ENCODE data around the gene TBC1D5.

The TBC1D5 gene

DNA sequence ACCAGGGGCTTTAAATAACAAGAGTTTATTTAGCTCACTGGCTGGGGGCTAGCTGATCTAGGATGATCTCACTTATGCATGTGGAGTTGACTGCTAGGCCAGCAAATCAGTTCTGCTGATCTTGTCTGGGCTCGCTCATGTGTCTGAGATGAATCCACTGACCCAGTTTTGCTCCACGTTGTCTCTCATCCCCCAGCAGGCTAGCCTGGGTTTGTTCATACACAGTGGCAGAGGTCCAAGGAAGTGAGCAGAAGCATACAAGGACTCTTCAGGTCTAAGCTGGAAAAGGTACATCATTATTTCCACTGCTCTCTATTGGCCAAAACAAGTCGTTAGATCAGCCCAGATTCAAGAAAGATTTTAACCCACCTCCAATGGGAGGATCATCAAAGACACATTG, 619.7 kb downstream of the TBC1D5 start:
- DNase-seq = no peak

DNA sequence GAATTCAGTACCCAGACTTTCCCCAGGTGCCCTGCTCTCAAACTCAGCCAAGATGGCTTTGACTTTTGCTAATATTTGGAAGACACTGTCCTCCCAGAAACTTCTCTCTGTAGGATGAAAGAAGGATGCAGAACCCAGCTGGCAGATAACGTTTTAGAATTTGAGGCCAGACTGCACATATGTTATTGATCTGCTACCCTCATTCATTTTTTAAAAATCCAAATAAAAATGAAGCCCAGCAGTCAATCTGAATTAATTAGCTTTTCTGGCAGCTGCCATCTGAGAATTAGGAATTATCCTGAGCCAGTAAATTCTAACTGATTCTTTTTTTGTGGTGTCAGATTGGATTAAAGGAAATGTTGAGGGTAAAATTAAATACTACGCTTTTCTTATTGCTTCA, 621.1 kb downstream of the TBC1D5 start:
- DNase-seq = no peak

DNA sequence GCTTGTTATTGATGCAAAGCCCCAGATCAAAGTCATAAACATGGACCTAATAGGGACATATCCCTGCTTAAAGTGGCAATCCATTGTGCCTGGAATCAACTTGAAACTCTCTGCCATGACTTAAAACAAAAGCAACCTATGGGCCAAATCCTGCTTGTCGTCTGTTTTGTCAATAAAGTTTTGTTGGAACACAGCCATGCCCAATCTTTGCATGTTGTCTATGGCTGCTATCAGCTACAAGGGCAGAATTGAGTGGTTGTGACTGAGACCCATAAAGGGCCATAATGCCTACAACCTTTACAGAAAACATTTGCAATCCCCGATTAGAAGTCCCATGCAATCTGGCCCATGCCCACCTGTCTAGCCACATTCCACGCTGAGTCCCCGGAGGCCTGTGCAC, 622.3 kb downstream of the TBC1D5 start:
- DNase-seq = no peak

DNA sequence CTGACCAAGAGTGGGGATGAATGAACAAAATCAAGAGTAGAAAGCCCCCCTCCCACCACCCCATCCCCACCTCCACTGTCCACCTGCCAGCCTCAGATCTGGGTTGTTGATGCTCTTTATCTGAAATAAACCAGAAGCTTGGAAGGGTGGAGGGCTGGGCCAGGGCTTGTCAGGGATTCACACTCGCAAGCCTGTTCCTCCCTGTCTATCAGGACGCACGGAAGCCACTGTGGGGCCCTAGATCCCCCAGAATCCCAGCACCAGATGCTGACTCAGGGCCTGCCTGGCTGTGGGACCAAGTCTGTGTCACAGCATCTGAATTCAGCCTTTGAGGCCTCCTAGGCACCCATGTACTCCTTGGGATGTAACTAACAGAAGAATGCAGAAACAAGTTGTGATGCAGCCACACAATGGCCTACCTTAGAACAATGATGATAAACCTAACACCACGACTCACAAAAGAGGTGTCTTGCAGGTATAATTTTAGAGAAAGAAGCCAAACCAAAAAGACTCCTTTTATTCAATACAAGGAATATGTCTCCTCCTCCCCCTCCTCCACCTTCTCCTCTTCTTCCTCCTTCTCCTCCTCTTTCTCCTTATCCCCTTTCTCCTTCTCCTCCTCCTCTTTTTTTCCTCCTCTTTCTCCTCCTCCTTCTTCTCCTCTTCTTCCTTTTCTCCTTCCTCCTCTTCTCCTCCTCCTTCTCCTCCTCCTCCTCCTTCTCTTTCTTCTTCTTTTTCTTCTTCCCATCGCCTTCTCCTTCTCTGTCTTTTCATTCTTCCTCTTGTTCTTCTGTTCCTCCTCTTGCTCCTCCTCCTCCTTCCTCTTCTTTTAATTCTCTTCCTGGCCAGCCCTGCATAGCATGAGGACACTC, 623.0 kb downstream of the TBC1D5 start:
- DNase-seq = no peak

DNA sequence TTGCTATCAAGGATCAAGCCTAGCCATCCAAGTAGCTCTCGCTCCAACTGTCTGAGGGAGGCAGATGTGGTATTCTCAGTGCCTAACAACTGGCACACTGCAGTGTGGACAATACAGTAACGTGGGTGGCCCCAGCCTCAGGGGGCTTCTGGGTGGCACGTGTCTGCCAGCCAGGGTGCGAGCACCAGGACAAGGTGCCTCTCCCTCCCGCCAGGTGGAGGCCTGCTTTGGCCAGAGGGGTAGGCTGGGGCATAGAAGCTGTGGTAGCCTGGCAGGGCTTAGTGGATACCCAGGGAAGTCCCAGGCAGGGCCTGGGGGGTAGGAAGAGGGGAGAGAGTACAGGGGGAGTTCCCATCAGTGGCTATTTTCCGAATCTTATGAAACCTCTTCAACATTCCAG, 623.7 kb downstream of the TBC1D5 start:
- DNase-seq = no peak

DNA sequence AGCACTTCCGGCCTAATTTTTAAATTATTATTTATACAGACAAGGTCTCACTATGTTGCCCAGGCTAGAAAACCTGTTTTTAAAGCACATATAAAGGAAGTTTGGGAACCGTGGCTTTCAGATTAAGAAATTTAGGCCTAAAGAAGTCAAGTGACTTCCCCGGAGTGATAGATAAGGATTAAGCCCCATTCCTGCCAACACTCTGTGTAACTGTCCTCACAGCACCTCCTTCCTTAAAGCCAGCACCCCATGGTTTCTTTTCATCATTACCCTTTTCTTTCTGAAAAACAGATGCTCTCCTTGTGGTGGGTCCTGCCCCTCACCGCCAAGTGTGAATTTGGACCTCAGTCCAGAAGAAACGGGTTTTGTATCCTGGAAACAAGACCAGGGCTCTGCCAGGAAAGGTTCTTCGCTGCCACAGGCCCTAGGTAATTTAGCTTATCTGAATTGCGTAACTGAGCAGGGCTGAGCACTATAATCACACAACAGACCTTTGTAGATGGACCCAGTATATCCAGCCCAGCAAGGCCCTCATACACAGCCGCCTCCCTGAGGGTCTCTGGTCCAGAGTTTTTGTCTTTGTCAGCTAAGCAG, 626.3 kb downstream of the TBC1D5 start:
- no peak for DNase-seq

DNA sequence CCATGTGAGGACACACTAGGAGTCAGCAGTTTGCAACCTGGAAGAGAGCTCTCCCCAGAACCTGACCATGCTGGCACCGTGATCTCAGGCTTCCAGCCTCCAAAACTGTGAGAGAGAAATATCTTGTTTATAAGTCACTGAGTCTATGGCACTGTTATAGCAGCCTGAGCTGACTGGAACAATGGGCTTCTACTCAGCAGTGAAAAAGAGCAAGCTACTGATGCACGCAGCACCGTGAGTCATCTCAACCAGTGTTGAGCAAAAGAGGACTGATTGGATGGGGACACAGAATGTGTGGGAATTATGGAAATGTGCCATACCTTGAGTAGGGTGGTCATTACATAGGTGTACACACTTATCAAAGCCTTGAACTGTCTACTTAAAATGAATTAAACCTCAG, 627.2 kb downstream of the TBC1D5 start:
- DNase-seq = no peak

DNA sequence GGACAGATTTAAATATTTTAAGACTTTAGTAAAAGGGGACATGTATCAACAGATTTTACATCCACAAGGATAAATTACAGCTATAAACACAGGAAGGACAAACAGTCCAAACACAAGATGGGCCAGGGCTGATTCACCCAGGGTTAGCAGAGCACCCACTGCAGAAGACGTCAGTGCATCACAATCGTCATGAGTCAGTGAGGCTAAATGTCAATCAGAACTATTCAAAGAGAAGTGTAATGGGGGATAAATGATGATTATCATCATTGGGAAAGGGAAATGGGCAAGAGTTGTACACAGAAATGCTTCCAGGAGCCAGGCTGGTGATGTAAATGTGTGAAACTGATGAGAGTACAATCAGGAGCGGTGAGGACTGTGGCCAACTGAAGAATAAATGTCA, 630.8 kb downstream of the TBC1D5 start:
- DNase-seq = no peak

DNA sequence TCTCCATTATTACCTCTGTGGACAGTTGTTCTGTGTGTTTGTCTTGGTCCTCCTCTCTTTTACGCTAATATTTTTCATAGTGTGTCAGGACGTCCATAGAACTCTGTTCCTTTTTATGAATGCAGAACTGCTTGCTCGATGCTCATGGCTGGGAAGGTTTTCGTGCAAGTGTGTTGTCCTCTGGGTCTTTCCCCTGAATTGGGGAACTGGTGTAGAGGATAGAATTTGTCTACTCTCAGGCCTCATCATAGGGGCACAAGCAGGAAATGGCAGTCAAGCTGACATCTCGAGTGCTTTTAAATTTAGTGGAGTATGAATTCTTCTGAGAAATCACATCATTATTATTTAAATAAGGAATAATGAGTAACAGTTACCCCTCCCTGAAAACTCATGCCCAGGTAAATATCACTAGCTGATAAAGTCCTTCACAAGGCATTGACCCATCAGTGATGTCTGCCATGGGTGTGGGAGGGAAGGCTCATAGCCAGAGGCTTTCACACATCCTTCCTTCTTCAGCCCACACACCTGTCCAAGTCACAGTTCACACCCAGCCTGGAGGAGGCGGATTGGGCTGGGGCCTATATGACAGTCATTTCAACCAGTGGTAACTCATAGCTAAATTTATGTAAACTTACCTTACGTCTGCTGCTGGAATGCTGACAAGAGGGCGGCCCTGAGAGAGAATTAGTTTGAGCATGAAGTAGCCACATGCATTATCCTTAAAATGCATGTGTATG, 631.6 kb downstream of the TBC1D5 start:
- no peak for DNase-seq
